Activated naive CD4-positive, alpha-beta T cell treated with anti-CD3 and anti-CD28 coated beads, Interleukin-2, amount 10 ng/mL, durations not matched to agents 7 days and 5 days (primary cell): ENCODE data around the gene DENND1A.
A peak's percentile ranks its signal among the peaks of the same experiment; 100 is the strongest.

Experiments
- CTCF ChIA-PET: fragments of 350-600 bp; sonication (Branson Sonifier 250); formaldehyde crosslinking; loops from one replicate; lab custom pipeline; 2021; ENCODE audit warnings: antibody characterized with exemption; lab: Charles Lee
- DNase-seq: peaks from one replicate; pipeline ENCODE4 v3.0.0-alpha.2; 2020
- H3K27ac Mint-ChIP-seq: one replicate; pipeline ENCODE4 v1.8.0; 2021; ENCODE audit warnings: mild to moderate bottlenecking, moderate library complexity, mixed read lengths
- H3K27me3 Mint-ChIP-seq: one replicate; pipeline ENCODE4 v1.8.0; 2021; ENCODE audit warnings: mild to moderate bottlenecking, mixed read lengths
- H3K36me3 Mint-ChIP-seq: one replicate; pipeline ENCODE4 v1.8.0; 2021; ENCODE audit warnings: mixed read lengths
- H3K4me1 Mint-ChIP-seq: one replicate; pipeline ENCODE4 v1.8.0; 2021; ENCODE audit warnings: mixed read lengths
- H3K4me3 Mint-ChIP-seq: one replicate; pipeline ENCODE4 v1.8.0; 2021; ENCODE audit warnings: mild to moderate bottlenecking, moderate library complexity, mixed read lengths
- H3K9me3 Mint-ChIP-seq: one replicate; pipeline ENCODE4 v1.8.0; 2021; ENCODE audit warnings: mixed read lengths

Gene DENND1A

GRCh38 chr9:123354806-123355508, 575.0 kb downstream of the DENND1A start:
- Mint-ChIP-seq H3K4me3 (no peak overlapping the region), H3K27me3 (peaks cover 31% of the 10 kb centered on the region), H3K27ac (peak overlapping the region; percentile 39), H3K36me3 (no peaks in the 10 kb centered on the region), H3K4me1 (peaks cover 16% of the 10 kb centered on the region), H3K9me3 (no peaks in the 10 kb centered on the region)
- no peak for DNase-seq
- CTCF ChIA-PET: interaction anchor here (0.9 to 4.5 kb wide), 6 partner anchors 8 to 274 kb away, joined by 3 to 75 read pairs (median 5); no protein-coding TSS in a partner anchor

DNA sequence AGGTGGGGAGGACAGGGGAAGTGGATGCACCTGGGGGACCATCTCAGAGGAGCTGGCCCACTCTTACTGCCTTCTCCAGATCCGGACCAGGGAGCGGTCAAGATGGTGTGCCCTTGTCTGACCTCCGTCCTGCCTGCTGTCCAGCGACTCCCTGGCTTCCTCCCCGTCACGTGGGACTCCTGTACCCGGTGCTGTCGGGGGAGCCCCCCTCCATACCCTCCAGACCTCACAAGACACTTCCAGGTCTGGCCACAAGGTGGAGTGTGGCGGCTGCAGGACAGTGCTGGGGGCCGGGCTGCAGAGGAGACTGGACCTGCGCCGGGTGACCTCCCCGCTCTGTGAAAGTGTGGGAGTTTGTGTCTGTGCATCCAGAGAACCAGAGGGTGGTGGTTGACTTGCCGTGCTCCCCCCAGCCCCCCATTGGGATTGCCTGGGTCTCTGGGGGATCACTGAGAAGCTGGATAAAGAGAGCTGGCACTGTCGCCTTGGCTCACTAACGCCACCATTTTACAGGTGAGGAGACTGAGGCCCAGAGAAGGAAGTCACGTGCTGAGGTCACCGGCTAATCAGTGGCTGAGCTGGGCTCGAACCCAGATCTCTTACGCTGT, 575.8 kb downstream of the DENND1A start:
- Mint-ChIP-seq H3K27ac (no peak overlapping the region), H3K9me3 (no peaks in the 10 kb centered on the region), H3K4me1 (peaks cover 7% of the 10 kb centered on the region), H3K4me3 (no peak overlapping the region), H3K36me3 (no peaks in the 10 kb centered on the region), H3K27me3 (peaks cover 35% of the 10 kb centered on the region)
- peak; percentile 74 for DNase-seq
- CTCF ChIA-PET: interaction anchor here (0.9 to 4.5 kb wide), 9 partner anchors 9 to 273 kb away, joined by 3 to 75 read pairs (median 4); no protein-coding TSS in a partner anchor

GRCh38 chr9:123353041-123353440, 576.9 kb downstream of the DENND1A start:
- Mint-ChIP-seq H3K27me3 (peaks cover 35% of the 10 kb centered on the region), H3K4me3 (no peak overlapping the region), H3K4me1 (no peaks in the 10 kb centered on the region), H3K9me3 (no peaks in the 10 kb centered on the region), H3K36me3 (no peaks in the 10 kb centered on the region), H3K27ac (no peak overlapping the region)
- no peak for DNase-seq
- CTCF ChIA-PET: interaction anchor here (1.7 to 4.5 kb wide), 3 partner anchors 32 to 272 kb away, joined by 4 to 75 read pairs (median 9); no protein-coding TSS in a partner anchor

DNA sequence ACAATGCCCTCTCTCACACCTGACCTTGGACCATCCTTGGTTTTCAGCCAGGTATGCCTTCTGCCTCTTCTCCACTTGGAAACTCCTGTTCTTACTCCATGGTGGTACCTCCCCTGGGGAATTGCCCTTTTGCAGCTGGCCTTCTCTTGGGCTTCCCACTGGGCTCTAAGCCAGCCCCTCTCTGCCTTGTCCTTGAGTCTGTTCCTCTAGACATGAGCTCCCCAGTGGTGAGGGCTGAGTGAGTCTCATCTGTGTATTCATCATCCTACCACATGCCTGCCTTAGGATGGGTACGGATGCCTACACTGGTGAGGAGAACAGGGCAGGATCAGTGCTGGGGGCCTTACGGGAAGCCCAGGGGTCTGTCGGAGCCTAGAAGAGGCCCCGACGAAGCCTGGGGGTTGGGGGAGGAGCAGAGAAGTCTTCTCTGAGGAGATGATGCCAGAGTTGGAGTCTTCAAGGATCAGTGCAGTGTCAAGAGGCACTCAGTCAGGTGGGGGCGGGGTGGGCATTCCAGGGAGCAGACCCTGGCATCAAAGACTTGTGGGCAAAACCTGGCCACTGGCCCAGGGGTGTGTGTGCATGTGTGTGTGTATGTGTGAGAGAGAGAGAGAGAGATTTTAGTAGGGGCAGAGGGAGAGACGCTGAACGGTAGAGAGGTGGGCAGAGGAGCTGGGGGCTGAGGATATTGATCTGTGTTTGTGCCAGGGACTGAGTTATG, 579.2 kb downstream of the DENND1A start:
- Mint-ChIP-seq H3K4me3 (no peak overlapping the region), H3K27me3 (peaks cover 35% of the 10 kb centered on the region), H3K4me1 (no peaks in the 10 kb centered on the region), H3K36me3 (no peaks in the 10 kb centered on the region), H3K9me3 (no peaks in the 10 kb centered on the region), H3K27ac (no peak overlapping the region)
- CTCF ChIA-PET: interaction anchor here (1.0 to 3.6 kb wide), 21 partner anchors 11 to 1193 kb away, joined by 3 to 48 read pairs (median 6); no protein-coding TSS in a partner anchor
- no peak for DNase-seq

DNA sequence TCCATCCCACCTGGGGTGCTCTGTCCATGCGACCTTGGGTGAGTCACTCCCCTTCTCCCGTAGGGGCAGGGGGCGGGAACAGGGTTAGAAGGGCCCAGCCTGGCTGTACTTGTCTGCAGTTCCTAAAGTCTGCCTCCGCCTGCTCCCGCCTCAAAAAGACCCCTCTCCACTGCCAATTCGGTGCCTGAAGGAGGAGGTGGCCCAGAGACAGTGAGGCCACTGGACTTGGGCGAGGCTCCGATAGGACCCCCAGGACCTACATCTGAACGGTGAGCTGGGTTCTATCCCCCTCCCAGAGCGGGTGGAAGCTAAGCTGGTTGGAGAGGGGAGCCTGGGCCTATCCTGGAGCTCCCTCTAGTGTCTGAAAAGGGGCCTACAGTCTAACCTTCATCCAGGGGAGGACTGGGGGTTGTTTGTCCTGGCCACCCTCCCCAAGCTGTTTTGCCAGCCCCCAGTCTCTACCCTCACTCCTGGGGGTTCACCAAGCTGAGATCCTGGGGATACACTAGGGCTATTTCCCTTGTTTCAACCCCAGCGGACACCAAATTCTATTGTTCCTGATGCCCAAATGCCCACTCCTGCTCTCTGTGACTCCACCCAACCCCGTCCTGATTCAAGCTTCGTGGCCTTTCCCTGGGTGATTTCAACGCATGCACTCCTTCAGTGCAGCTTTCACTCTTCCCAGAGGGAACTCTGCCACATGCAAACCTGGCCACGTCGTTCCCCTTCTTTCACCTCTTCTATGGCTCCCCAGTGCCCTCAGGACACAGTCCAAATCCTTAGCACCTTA, 580.0 kb downstream of the DENND1A start:
- CTCF ChIA-PET: interaction anchor here (0.7 to 3.6 kb wide), 42 partner anchors 10 to 1229 kb away, joined by 3 to 48 read pairs (median 4); no protein-coding TSS in a partner anchor
- DNase-seq: peak; percentile 77
- Mint-ChIP-seq H3K27me3 (peaks cover 35% of the 10 kb centered on the region), H3K36me3 (no peaks in the 10 kb centered on the region), H3K27ac (no peak overlapping the region), H3K4me1 (no peaks in the 10 kb centered on the region), H3K9me3 (no peaks in the 10 kb centered on the region), H3K4me3 (no peak overlapping the region)

GRCh38 chr9:123349033-123349432, 580.9 kb downstream of the DENND1A start:
- CTCF ChIA-PET: interaction anchor here (0.7 to 3.6 kb wide), 29 partner anchors 10 to 1228 kb away, joined by 3 to 48 read pairs (median 4); partner anchors contain the start of gene STRBP
- H3K4me1 Mint-ChIP-seq: no peaks in the 10 kb centered on the region
- no peak overlapping the region for H3K27ac Mint-ChIP-seq
- no peak overlapping the region for H3K4me3 Mint-ChIP-seq
- DNase-seq: no peak
- H3K36me3 Mint-ChIP-seq: no peaks in the 10 kb centered on the region
- H3K27me3 Mint-ChIP-seq: peaks cover 30% of the 10 kb centered on the region
- H3K9me3 Mint-ChIP-seq: no peaks in the 10 kb centered on the region

DNA sequence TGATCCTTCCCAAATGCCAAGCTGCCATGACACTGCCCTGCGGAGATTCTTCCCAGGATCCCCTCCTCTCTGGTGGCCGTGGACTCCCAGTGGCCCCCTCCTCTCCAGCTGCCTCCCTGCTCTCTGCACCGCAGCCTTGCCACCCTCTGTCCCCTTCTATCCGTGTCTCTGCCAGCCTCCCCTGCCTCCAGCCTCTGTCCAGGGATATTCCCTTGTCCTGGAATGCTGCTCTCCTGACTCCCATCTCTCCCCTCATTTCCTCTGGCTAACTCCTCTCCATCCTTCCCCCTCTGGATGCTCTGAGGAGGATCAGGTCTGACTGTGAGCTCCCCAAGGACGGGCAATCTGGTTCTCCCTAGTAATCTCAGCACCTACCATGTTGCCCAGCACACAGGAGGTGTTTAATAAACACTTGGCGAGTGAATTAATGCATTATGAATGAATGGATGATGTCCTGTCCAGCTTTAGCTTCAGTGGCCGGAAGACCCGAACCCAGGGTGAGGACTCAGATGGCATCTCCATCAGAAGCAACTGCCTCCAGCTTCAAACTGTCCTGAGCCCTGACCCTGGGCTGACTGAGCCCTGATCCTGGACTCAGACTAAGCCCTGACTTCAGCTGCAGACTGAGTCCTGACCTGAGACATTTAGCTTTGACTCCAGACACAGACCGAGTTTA, 581.5 kb downstream of the DENND1A start:
- H3K4me1 Mint-ChIP-seq: no peaks in the 10 kb centered on the region
- DNase-seq: no peak
- CTCF ChIA-PET: interaction anchor here (0.7 to 3.6 kb wide), 24 partner anchors 9 to 1227 kb away, joined by 3 to 48 read pairs (median 4); partner anchors contain the start of gene STRBP
- H3K4me3 Mint-ChIP-seq: no peak overlapping the region
- H3K9me3 Mint-ChIP-seq: no peaks in the 10 kb centered on the region
- H3K36me3 Mint-ChIP-seq: no peaks in the 10 kb centered on the region
- H3K27ac Mint-ChIP-seq: no peak overlapping the region
- peaks cover 24% of the 10 kb centered on the region for H3K27me3 Mint-ChIP-seq

DNA sequence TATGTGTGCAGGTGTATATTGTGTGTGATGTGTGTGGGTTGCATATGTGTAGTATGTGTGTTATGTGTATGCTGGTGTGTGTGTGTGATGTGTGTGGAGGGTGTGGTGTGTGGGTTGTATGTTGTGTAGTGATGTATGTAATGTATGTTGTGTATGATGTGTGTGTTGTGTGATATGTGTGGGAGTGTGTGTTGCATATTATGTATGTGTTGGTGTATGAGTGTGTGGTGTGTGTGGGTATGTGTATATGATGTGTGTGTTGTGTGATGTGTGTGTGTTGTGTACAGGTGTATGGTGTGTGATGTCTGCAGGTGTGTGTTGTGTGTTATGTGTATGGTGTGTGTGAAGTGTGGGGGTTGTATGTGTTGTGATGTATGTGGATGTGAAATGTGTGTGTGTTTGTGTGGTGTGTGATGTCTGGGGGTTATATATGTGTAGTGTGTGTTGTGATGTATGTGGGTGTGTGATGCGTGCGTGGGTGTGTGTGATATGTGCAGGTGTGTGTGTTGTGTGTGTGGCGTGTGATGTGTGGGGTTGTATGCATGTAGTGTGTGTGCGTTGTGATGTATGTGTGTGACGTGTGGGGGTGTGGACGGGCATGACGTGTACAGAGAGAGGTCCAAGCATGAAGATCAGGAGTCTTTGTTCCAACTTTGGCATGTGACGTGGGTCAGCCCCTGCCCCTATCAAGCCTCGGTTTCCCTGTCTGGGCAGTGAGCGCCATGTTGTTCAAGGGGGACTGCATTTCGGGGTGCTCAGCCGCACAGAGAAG, 582.5 kb downstream of the DENND1A start:
- Mint-ChIP-seq H3K36me3 (no peaks in the 10 kb centered on the region), H3K4me3 (no peak overlapping the region), H3K27me3 (peaks cover 14% of the 10 kb centered on the region), H3K27ac (no peak overlapping the region), H3K4me1 (no peaks in the 10 kb centered on the region), H3K9me3 (no peaks in the 10 kb centered on the region)
- CTCF ChIA-PET: interaction anchor here (1.0 to 3.6 kb wide), 6 partner anchors 14 to 537 kb away, joined by 3 to 48 read pairs (median 3); partner anchors contain the start of gene STRBP
- no peak for DNase-seq

DNA sequence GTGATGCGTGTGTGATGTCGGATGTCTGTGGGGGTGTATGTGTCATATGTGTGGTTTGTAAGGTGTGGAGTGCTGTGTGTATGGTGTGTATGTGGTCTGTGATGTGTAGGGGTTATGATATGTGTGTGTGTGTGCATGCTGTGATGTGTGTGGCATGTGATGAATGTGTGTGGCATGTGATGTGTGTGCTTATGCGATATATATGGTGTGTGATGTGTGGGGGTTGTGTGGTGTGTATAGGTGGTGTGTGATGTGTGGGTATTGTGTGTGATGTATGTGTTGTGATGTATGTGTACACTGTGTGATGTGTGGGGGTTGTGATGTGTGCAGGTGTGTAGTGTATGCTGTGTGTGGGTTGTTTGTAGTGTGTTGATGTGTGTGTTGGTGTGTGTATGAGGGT, 583.1 kb downstream of the DENND1A start:
- peaks cover under 1% of the 10 kb centered on the region for H3K4me1 Mint-ChIP-seq
- no peaks in the 10 kb centered on the region for H3K36me3 Mint-ChIP-seq
- no peak overlapping the region for H3K27ac Mint-ChIP-seq

GRCh38 chr9:123346026-123346425, 583.9 kb downstream of the DENND1A start:
- CTCF ChIA-PET: no interaction called here
- Mint-ChIP-seq H3K4me1 (peaks cover 8% of the 10 kb centered on the region), H3K27me3 (peaks cover 16% of the 10 kb centered on the region), H3K27ac (no peak overlapping the region), H3K9me3 (no peaks in the 10 kb centered on the region), H3K36me3 (no peaks in the 10 kb centered on the region), H3K4me3 (no peak overlapping the region)
- DNase-seq: no peak

More for the DNA sequence above, 583.1 kb downstream of the DENND1A start:
- no peaks in the 10 kb centered on the region for H3K9me3 Mint-ChIP-seq
- CTCF ChIA-PET: no interaction called here
- peaks cover 14% of the 10 kb centered on the region for H3K27me3 Mint-ChIP-seq
- no peak overlapping the region for H3K4me3 Mint-ChIP-seq
- DNase-seq: no peak

DNA sequence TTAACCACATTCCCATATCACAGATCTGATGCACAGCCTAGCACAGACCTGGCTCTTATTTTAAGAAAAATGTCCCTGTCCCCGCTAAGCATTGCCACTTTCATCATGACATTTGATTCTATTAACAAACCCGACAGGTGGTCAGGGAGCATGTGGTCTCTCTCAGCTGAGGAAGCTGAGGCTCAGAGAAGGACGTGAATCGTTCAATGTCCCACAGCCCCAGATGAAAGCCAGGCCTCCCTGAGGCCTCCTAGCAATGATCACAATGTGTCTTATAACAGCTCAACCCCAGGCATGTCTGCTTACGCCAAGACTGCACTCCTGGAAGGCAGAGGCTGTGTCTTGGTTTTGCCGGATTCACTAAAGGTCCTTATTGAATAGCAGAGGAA, 584.4 kb downstream of the DENND1A start:
- H3K4me3 Mint-ChIP-seq: no peak overlapping the region
- DNase-seq: no peak
- no peaks in the 10 kb centered on the region for H3K9me3 Mint-ChIP-seq
- peaks cover 13% of the 10 kb centered on the region for H3K4me1 Mint-ChIP-seq
- CTCF ChIA-PET: no interaction called here
- H3K27ac Mint-ChIP-seq: no peak overlapping the region
- H3K36me3 Mint-ChIP-seq: no peaks in the 10 kb centered on the region
- H3K27me3 Mint-ChIP-seq: peaks cover 11% of the 10 kb centered on the region

DNA sequence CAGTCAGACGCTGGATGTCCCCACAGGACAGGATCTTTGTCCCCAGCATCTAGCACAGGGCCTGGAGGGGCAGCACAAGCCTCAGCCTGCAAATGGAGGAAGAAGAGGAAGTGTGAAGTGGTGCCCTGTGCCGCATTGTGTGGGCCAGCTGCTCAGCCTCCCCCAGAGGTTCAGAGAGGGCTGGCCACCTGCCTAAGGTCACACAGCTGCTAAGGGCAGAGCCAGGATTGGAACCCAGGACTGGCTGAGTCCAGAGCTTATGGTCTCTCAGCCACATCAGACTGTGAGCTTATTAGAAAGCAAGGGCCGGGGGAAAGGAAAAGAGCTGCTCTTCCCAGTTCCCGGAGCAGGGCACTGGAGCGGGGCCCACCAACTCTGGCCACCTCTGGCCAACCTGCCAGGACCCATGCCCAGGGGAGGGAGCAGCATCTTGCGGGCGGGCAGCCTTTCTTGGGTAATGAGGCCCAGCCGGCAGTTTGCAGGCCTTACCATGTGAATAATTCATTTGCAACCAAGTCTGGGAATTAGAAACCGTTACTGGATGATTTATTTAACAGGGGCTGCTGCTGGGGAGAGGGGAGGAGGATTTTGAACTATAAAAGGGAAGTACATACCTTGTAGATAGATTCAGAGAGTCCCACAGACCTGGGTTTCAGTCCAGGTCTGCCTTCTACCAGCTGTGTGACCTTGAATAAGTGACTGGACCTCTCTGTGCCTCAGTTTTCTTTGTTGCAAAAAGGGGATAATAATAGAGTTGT, 585.6 kb downstream of the DENND1A start:
- H3K27me3 Mint-ChIP-seq: peaks cover 5% of the 10 kb centered on the region
- CTCF ChIA-PET: interaction anchor here (1.8 kb wide), 1 partner anchor 10 kb away, joined by 5 read pairs; no protein-coding TSS in a partner anchor
- H3K36me3 Mint-ChIP-seq: no peaks in the 10 kb centered on the region
- no peak overlapping the region for H3K4me3 Mint-ChIP-seq
- H3K27ac Mint-ChIP-seq: no peak overlapping the region
- H3K4me1 Mint-ChIP-seq: peaks cover 25% of the 10 kb centered on the region
- DNase-seq: no peak
- H3K9me3 Mint-ChIP-seq: no peaks in the 10 kb centered on the region
